GM21423 (cell line): ENCODE results near the gene CPNE1.

Source experiments
- ATAC-seq: cut with Tn5 transposase; IDR thresholded peaks from one replicate; pipeline ENCODE4 v1.9.1; 2021; ENCODE audit warnings: mild to moderate bottlenecking, moderate library complexity; ENCODE audit not compliant: unreplicated experiment

CPNE1 gene

GRCh38 chr20:35654415-35654814 lies 10.3 kb downstream of the CPNE1 start:
- no peak for ATAC-seq

GRCh38 chr20:35653893-35654292 lies 10.8 kb downstream of the CPNE1 start:
- no peak for ATAC-seq

GRCh38 chr20:35653430-35653734 lies 11.3 kb downstream of the CPNE1 start:
- ATAC-seq: no peak

GRCh38 chr20:35652641-35653429 lies 11.9 kb downstream of the CPNE1 start:
- no peak for ATAC-seq

GRCh38 chr20:35651958-35652357 lies 12.7 kb downstream of the CPNE1 start:
- no peak for ATAC-seq

GRCh38 chr20:35650632-35651031 lies 14.1 kb downstream of the CPNE1 start:
- ATAC-seq: no peak

- no peak for ATAC-seq
Measured at GRCh38 chr20:35648836-35649235, 15.9 kb downstream of the CPNE1 start.

- ATAC-seq: no peak
Measured at GRCh38 chr20:35644806-35645205, 19.9 kb downstream of the CPNE1 start.

- no peak for ATAC-seq
Measured at GRCh38 chr20:35643045-35643444, 21.7 kb downstream of the CPNE1 start.

- ATAC-seq: no peak
Measured at GRCh38 chr20:35641743-35642142, 23.0 kb downstream of the CPNE1 start.

- no peak for ATAC-seq
Measured at GRCh38 chr20:35640724-35641123, 24.0 kb downstream of the CPNE1 start.

- ATAC-seq: no peak
Measured at GRCh38 chr20:35638751-35639150, 25.9 kb downstream of the CPNE1 start.

GRCh38 chr20:35637276-35637675 lies 27.4 kb downstream of the CPNE1 start:
- ATAC-seq: no peak

- no peak for ATAC-seq
Measured at GRCh38 chr20:35636095-35636494, 28.6 kb downstream of the CPNE1 start.

GRCh38 chr20:35635652-35636051 lies 29.0 kb downstream of the CPNE1 start:
- no peak for ATAC-seq

GRCh38 chr20:35632539-35633115 lies 32.1 kb downstream of the CPNE1 start:
- no peak for ATAC-seq

GRCh38 chr20:35630636-35631035 lies 34.1 kb downstream of the CPNE1 start:
- no peak for ATAC-seq

- ATAC-seq: no peak
Measured at GRCh38 chr20:35629427-35630145, 35.1 kb downstream of the CPNE1 start.

- ATAC-seq: no peak
Measured at GRCh38 chr20:35627121-35627520, 37.6 kb downstream of the CPNE1 start.

GRCh38 chr20:35626386-35627001 lies 38.2 kb downstream of the CPNE1 start:
- no peak for ATAC-seq

- ATAC-seq: no peak
Measured at GRCh38 chr20:35625584-35626385, 38.9 kb downstream of the CPNE1 start.
